Mesenchymal stem cell (in vitro differentiated cells and primary cell): ENCODE measurements around the gene ECE1.

Experiments used
- DNase-seq: peaks from one replicate; pipeline ENCODE4 v3.0.0-alpha.2; 2013
- H2AFZ ChIP-seq: one replicate; pipeline ENCODE4 v1.6.1; 2013; ENCODE audit warnings: low read depth, mild to moderate bottlenecking, control low read depth, inconsistent platforms, low read length, moderate library complexity
- H2AK5ac ChIP-seq: 2 replicates; pipeline ENCODE4 v1.6.1; 2013; ENCODE audit warnings: low read length, moderate library complexity, mild to moderate bottlenecking, inconsistent platforms; ENCODE audit not compliant: severe bottlenecking
- H2BK120ac ChIP-seq: one replicate; pipeline ENCODE4 v1.6.1; 2013; ENCODE audit warnings: low read depth, mild to moderate bottlenecking, inconsistent platforms, low read length, moderate library complexity
- H2BK12ac ChIP-seq, 2 experiments: one replicate each; pipeline ENCODE4 v1.6.1; 2013; ENCODE audit warnings: inconsistent platforms in 2 of 2, low read length in 2 of 2, mild to moderate bottlenecking in 2 of 2, moderate library complexity in 2 of 2, control low read depth in 1 of 2
- H2BK15ac ChIP-seq: one replicate; pipeline ENCODE4 v1.6.1; 2013; ENCODE audit warnings: mild to moderate bottlenecking, low read depth, inconsistent platforms; ENCODE audit not compliant: poor library complexity, severe bottlenecking
- H2BK5ac ChIP-seq: 2 replicates; pipeline ENCODE4 v1.6.1; 2013; ENCODE audit warnings: low read depth, mild to moderate bottlenecking, low read length, control low read depth, inconsistent platforms; ENCODE audit not compliant: poor library complexity, severe bottlenecking
- H3K14ac ChIP-seq, 2 experiments: one replicate each; pipeline ENCODE4 v1.6.1; 2013; ENCODE audit warnings: inconsistent platforms in 2 of 2, low read length in 2 of 2, control low read depth in 1 of 2, mild to moderate bottlenecking in 1 of 2, moderate library complexity in 1 of 2
- H3K18ac ChIP-seq, 2 experiments: one replicate each; pipeline ENCODE4 v1.6.1; 2013; ENCODE audit warnings: inconsistent platforms in 2 of 2, low read length in 2 of 2, control low read depth in 1 of 2, low read depth in 1 of 2, mild to moderate bottlenecking in 1 of 2
- H3K23ac ChIP-seq, 2 experiments: one replicate each; pipeline ENCODE4 v1.6.1; 2013; ENCODE audit warnings: inconsistent platforms in 2 of 2, low read length in 2 of 2, mild to moderate bottlenecking in 2 of 2, moderate library complexity in 2 of 2, control low read depth in 1 of 2
- H3K27ac ChIP-seq: 2 replicates; pipeline ENCODE4 v1.5.1; 2013; ENCODE audit warnings: mild to moderate bottlenecking, moderate library complexity, low read length, control low read depth, inconsistent platforms; ENCODE audit not compliant: poor library complexity, severe bottlenecking
- H3K27me3 ChIP-seq, 2 experiments: 2 replicates each; pipeline versions ENCODE4 v1.6.1 to v1.7.0; 2013; ENCODE audit warnings: low read length in 2 of 2, mild to moderate bottlenecking in 2 of 2, moderate library complexity in 2 of 2, control low read depth in 1 of 2, inconsistent platforms in 1 of 2; ENCODE audit not compliant: control insufficient read depth in 1 of 2, insufficient read depth in 1 of 2
- H3K36me3 ChIP-seq, 2 experiments: 2 replicates each; pipeline versions ENCODE4 v1.6.1 to v1.7.0; 2013; ENCODE audit warnings: low read length in 2 of 2, control low read depth in 1 of 2, inconsistent platforms in 1 of 2, low read depth in 1 of 2, mild to moderate bottlenecking in 1 of 2; ENCODE audit not compliant: insufficient read depth in 2 of 2, control insufficient read depth in 1 of 2
- H3K4ac ChIP-seq, 2 experiments: one replicate each; pipeline ENCODE4 v1.6.1; 2013; ENCODE audit warnings: inconsistent platforms in 2 of 2, low read length in 2 of 2, mild to moderate bottlenecking in 2 of 2, moderate library complexity in 2 of 2, control low read depth in 1 of 2, low read depth in 1 of 2
- H3K4me1 ChIP-seq: 2 replicates; pipeline ENCODE4 v1.6.1; 2013; ENCODE audit warnings: low read depth, low read length, control low read depth; ENCODE audit not compliant: control insufficient read depth, insufficient read depth
- H3K4me2 ChIP-seq: 2 replicates; pipeline ENCODE4 v1.6.1; 2013; ENCODE audit warnings: low read length, mild to moderate bottlenecking, inconsistent platforms; ENCODE audit not compliant: poor library complexity, severe bottlenecking
- H3K4me3 ChIP-seq, 2 experiments: 2 replicates each; pipeline versions ENCODE4 v1.5.1 to v1.7.0; 2013; ENCODE audit warnings: low read length in 2 of 2, mild to moderate bottlenecking in 2 of 2, control low read depth in 1 of 2, low read depth in 1 of 2; ENCODE audit not compliant: insufficient read depth in 1 of 2
- H3K79me1 ChIP-seq: replicated peaks from 2 replicates; pipeline ENCODE4 v1.6.1; 2013; ENCODE audit warnings: mild to moderate bottlenecking, control low read depth, low read length, inconsistent platforms; ENCODE audit not compliant: poor library complexity, severe bottlenecking
- H3K9ac ChIP-seq: 2 replicates; pipeline ENCODE4 v1.7.0; 2013; ENCODE audit warnings: mild to moderate bottlenecking, low read length, moderate library complexity
- H3K9me3 ChIP-seq: 2 replicates; pipeline ENCODE4 v1.7.0; 2013; ENCODE audit warnings: mild to moderate bottlenecking, low read length; ENCODE audit not compliant: control insufficient read depth
- H4K8ac ChIP-seq: one replicate; pipeline ENCODE4 v1.6.1; 2013; ENCODE audit warnings: inconsistent platforms, mild to moderate bottlenecking, low read length, moderate library complexity
- H4K91ac ChIP-seq: one replicate; pipeline ENCODE4 v1.6.1; 2013; ENCODE audit warnings: mild to moderate bottlenecking, low read length, inconsistent platforms
- WGBS: methylation state at CpG from one replicate; pipeline ENCODE4 v1.1.7; 2013; ENCODE audit warnings: mixed read lengths; 5-methylcytosine and 5-hydroxymethylcytosine counted together

Gene ECE1

DNA sequence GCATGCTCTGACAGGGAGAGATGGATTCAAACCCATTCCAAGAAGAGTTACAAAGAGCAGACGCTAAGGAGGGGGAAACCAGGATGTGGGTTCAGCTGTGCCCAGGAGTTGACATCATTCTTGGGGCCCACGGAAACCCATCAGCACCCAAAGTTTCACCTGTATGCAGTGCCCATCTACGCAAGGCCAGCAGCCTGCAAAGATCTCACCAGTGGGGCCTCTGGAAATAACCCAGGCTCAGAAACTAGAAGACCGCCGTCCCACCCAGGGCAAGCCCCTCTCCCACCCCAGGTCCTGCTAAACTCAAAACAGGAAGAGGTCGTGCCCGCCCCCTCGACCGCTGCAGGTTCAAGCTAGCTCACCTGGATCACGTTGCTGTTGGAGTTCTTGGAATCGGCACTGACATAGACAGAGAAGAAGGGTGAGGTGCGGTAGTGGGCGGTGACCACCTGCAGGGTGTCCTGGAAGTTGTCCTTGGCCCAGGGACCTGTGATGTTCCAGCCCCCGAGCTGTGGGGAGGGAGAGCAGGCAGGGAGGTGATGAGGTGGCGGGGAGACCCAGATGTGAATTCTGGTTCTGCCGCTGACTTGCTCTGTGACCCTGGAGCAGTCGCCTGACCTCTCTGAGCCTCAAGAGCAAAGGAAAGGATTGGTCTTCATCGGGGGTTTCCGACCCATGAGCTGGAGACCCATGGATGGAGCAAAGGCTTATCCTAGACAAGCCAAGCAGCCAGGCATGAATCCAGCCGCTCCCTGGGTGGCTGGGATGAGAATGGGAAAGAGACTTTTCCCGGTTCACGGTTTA is 31.7 kb downstream of the ECE1 start:
- 98% methylated on average over 22 of the region's 22 CpGs for WGBS
- Histone ChIP-seq H3K4me3 (no peak overlapping the region), H3K4ac (no peak overlapping the region), H3K27ac (no peak overlapping the region), H3K23ac (no peak overlapping the region), H3K14ac (no peak overlapping the region), H2AK5ac (no peak overlapping the region), H3K79me1 (peaks cover 9% of the 10 kb centered on the region), H3K4me2 (no peak overlapping the region), H4K8ac (no peak overlapping the region), H3K4me1 (peaks cover 30% of the 10 kb centered on the region), H3K18ac (no peak overlapping the region), H2BK15ac (no peak overlapping the region), H3K9me3 (no peaks in the 10 kb centered on the region), H3K27me3 (no peaks in the 10 kb centered on the region), H3K9ac (no peak overlapping the region), H3K36me3 (peaks cover 57 to 62% of the 10 kb centered on the region in 2 experiments), H2BK120ac (no peak overlapping the region), H2BK5ac (no peak overlapping the region), H2BK12ac (peak overlapping the region in 1 of 2 experiments; percentile 42), H2AFZ (no peak overlapping the region), H4K91ac (no peak overlapping the region)
- no peak for DNase-seq

DNA sequence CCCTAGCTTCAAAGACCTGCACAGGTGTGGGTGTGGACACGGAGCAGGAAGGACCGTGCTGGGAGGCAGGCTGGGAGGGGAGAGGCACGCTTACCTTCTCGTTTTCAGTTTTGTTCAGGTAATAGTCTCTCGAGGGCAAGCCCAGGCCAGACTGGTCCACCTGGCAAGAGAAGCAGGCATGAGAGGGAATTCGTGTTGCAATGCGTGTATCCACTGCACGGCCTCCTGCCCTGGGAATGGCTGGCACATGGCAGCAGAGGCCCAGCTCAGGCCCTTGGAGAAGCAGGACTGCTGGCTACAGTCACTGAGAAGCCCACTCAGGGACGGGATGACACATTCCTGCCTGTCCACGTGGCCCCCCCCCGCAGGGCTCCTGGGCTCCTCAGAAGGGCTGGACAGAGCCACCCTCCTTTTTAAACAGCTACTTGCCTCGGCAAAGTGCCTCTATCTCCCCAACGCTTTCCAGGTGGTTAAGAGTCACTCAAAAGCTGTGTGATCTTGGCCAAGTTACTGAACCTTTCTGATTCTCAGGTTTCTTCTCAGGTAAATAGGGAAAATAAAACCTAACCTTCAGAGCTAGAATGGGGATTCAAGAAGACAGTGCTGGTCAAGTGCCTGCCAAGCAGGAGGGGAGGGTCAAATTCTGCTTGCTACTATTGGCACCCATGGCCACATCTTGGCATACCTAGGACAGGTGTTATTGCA is 32.7 kb downstream of the ECE1 start:
- Histone ChIP-seq H3K36me3 (peaks cover 57 to 62% of the 10 kb centered on the region in 2 experiments), H3K4me3 (no peak overlapping the region), H3K14ac (peak overlapping the region in 1 of 2 experiments; percentile 11), H4K91ac (peak overlapping the region; percentile 63), H2AFZ (no peak overlapping the region), H2AK5ac (no peak overlapping the region), H3K23ac (no peak overlapping the region), H3K9me3 (no peaks in the 10 kb centered on the region), H4K8ac (no peak overlapping the region), H3K27ac (no peak overlapping the region), H3K4ac (peak overlapping the region in 1 of 2 experiments; percentile 36), H3K79me1 (peaks cover 9% of the 10 kb centered on the region), H3K4me2 (no peak overlapping the region), H3K18ac (no peak overlapping the region), H2BK5ac (no peak overlapping the region), H3K9ac (no peak overlapping the region), H3K27me3 (no peaks in the 10 kb centered on the region), H2BK120ac (no peak overlapping the region), H3K4me1 (peaks cover 25% of the 10 kb centered on the region), H2BK12ac (no peak overlapping the region), H2BK15ac (peak overlapping the region; percentile 65)
- WGBS, result 89% methylated on average over 13 of the region's 13 CpGs
- no peak for DNase-seq

DNA sequence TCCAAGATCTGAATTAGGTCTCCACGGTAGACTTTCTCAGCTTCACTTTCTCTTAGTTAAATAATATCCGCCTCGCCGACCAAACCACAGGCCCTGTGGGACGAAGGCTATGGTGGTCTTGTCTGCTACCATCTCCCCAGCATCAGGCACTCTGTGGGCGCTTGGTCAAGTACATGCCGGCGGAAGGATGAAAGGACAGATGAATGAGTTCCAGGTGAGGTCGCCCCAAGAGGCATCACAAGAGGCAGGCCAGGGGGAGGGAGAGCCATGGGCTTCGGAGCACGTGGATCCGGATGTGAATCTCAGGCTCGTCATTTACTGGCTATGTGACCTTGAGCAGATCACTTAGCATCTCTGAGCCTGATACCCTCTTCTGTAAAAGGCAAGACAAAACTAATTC is 33.5 kb downstream of the ECE1 start:
- 95% methylated on average over 13 of the region's 13 CpGs for WGBS
- Histone ChIP-seq H2AFZ (no peak overlapping the region), H2BK15ac (no peak overlapping the region), H3K14ac (no peak overlapping the region), H2BK12ac (no peak overlapping the region), H3K4me3 (no peak overlapping the region), H3K36me3 (peaks cover 59 to 62% of the 10 kb centered on the region in 2 experiments), H3K9me3 (no peaks in the 10 kb centered on the region), H3K4ac (no peak overlapping the region), H2BK5ac (no peak overlapping the region), H3K4me2 (no peak overlapping the region), H4K8ac (no peak overlapping the region), H3K27ac (no peak overlapping the region), H3K4me1 (peaks cover 22% of the 10 kb centered on the region), H4K91ac (no peak overlapping the region), H3K27me3 (no peaks in the 10 kb centered on the region), H3K79me1 (peaks cover 9% of the 10 kb centered on the region), H2BK120ac (no peak overlapping the region), H2AK5ac (no peak overlapping the region), H3K23ac (no peak overlapping the region), H3K9ac (no peak overlapping the region), H3K18ac (no peak overlapping the region)
- DNase-seq, result no peak

GRCh38 chr1:21255943-21256320 is 34.3 kb downstream of the ECE1 start:
- H3K4me1 ChIP-seq, result peaks cover 23% of the 10 kb centered on the region
- H3K4me3 ChIP-seq, result no peak overlapping the region
- no peaks in the 10 kb centered on the region for H3K9me3 ChIP-seq
- H3K79me1 ChIP-seq, result peaks cover 4% of the 10 kb centered on the region
- H3K9ac ChIP-seq, result no peak overlapping the region
- peak overlapping the region; percentile 61 for H4K8ac ChIP-seq
- no peak overlapping the region for H4K91ac ChIP-seq
- H2BK5ac ChIP-seq, result no peak overlapping the region
- no peak overlapping the region for H2AK5ac ChIP-seq
- H3K4me2 ChIP-seq, result no peak overlapping the region
- H3K27ac ChIP-seq, result no peak overlapping the region
- H2AFZ ChIP-seq, result no peak overlapping the region
- H3K27me3 ChIP-seq, result no peaks in the 10 kb centered on the region
- no peak overlapping the region for H3K4ac ChIP-seq
- no peak overlapping the region for H2BK120ac ChIP-seq
- no peak overlapping the region for H3K23ac ChIP-seq
- H2BK12ac ChIP-seq, result no peak overlapping the region
- H3K14ac ChIP-seq, result no peak overlapping the region
- no peak overlapping the region for H2BK15ac ChIP-seq
- 98% methylated on average over 14 of the region's 14 CpGs for WGBS
- no peak overlapping the region for H3K18ac ChIP-seq
- DNase-seq, result no peak
- H3K36me3 ChIP-seq, result peaks cover 66 to 67% of the 10 kb centered on the region in 2 experiments
